CD4-positive, alpha-beta T cell treated with Interleukin-4 for 1 hour (primary cell): ENCODE measurements around the gene DEFB127.
"Not testable (repeated sequence)": the region's sequence is repeated elsewhere in the genome, so short reads cannot be mapped to it uniquely, and the experiment has no call there.

Experiments
- DNase-seq, 2 donors: peaks; one replicate each; pipeline ENCODE4 v3.0.0-alpha.2; 2020 to 2022

The DEFB127 gene

GRCh38 chr20:157154-157553 is at the start of gene DEFB127:
TSS of gene DEFB127 (plus strand) at chr20:157454. CDS start at chr20:157545, 91 bp downstream.
- no peak for DNase-seq

GRCh38 chr20:112396-112795 is 44.9 kb upstream of the DEFB127 start:
- DNase-seq, result no peak

- DNase-seq, result no peak
These were observed 39.7 kb upstream of the DEFB127 start for GRCh38 chr20:117518-117917.

GRCh38 chr20:129786-130323 is 27.4 kb upstream of the DEFB127 start:
- not testable (repeated sequence) for DNase-seq

- no peak for DNase-seq
These were observed 19.4 kb upstream of the DEFB127 start for GRCh38 chr20:137668-138490.

GRCh38 chr20:142290-142689 is 15.0 kb upstream of the DEFB127 start, which contains the start of gene DEFB126:
TSS of gene DEFB126 (plus strand) at chr20:142590. CDS start at chr20:142629, 39 bp downstream.
- DNase-seq, result no peak

- no peak for DNase-seq
These were observed 11.4 kb upstream of the DEFB127 start for GRCh38 chr20:145877-146276.

- DNase-seq, result no peak
These were observed 5.1 kb upstream of the DEFB127 start for GRCh38 chr20:152131-152530.

GRCh38 chr20:164618-165017 is 7.4 kb downstream of the DEFB127 start:
- no peak for DNase-seq

- DNase-seq, result no peak
These were observed 11.6 kb downstream of the DEFB127 start for GRCh38 chr20:168876-169275.

- DNase-seq, result no peak
These were observed 27.0 kb downstream of the DEFB127 start for GRCh38 chr20:184288-184687.

- no peak for DNase-seq
These were observed 30.5 kb downstream of the DEFB127 start for GRCh38 chr20:187733-188132.

GRCh38 chr20:189611-190010 is 32.4 kb downstream of the DEFB127 start, which contains the start of gene DEFB128:
TSS of gene DEFB128 (minus strand) at chr20:189711. CDS start at chr20:189623, 88 bp downstream.
- no peak for DNase-seq

GRCh38 chr20:198225-198624 is 41.0 kb downstream of the DEFB127 start:
- DNase-seq, result no peak

- DNase-seq, result no peak
These were observed 42.7 kb downstream of the DEFB127 start for GRCh38 chr20:199996-200395.

- DNase-seq, result not testable (repeated sequence)
These were observed 46.4 kb downstream of the DEFB127 start for GRCh38 chr20:203630-204029.
